KOPT-K1 (cell line): ENCODE measurements around the gene TBCD.

Experiments used
- H3K27ac ChIP-seq: fragments of 200-600 bp; sonication (generic); 2 replicates; pipeline ENCODE4 v1.5.1; 2016; ENCODE audit warnings: antibody characterized with exemption, mild to moderate bottlenecking, low read depth, low read length; ENCODE audit not compliant: poor library complexity, severe bottlenecking
- H3K36me3 ChIP-seq: fragments of 200-600 bp; sonication (generic); 2 replicates; pipeline ENCODE4 v1.5.1; 2017; ENCODE audit warnings: antibody characterized with exemption, mild to moderate bottlenecking, low read length, moderate library complexity; ENCODE audit not compliant: insufficient read depth
- H3K9me3 ChIP-seq: fragments of 200-600 bp; sonication (generic); 2 replicates; pipeline ENCODE4 v1.5.1; 2017; ENCODE audit warnings: antibody characterized with exemption, low read length, mild to moderate bottlenecking; ENCODE audit not compliant: insufficient read depth, poor library complexity, severe bottlenecking

The TBCD gene

DNA sequence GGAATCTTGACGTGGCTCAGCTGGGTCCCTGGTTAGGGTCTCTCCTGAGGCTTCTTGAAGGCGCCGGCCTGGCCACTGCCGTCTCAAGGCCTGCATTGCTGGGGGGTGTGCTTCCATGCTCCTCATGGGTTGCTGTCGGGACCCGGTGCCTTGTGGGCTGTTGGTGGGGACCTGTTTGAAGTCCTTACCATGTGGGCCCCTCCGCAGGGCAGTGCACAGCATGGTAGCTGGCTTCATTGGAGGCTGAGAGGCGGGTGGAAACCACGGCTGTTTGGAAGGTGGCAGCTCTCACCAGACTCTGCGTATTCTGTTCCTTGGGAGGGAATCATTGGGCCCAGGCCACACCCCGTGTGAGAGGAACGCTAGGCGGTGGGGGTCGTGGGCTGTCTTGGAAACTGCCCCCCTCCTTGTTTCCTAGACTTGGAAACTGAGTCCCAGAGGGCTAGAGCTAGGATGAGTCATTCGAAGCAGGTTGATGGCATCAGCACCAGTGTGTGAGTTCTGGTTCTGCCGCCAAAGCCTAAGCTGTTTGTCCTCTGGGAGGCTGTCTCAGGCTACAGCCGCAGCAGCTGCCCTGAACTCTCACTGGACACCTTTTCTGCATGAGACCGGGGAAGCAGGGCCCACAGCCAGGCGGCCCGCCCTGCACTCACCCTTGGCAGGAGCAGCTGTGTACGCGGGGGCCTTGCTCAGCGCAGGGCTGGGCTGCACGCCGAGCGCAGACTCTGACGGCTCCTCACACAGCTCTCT, 52.8 kb downstream of the TBCD start:
- peaks cover 69% of the 10 kb centered on the region for H3K36me3 ChIP-seq
- peaks cover 9% of the 10 kb centered on the region for H3K9me3 ChIP-seq
- no peak overlapping the region for H3K27ac ChIP-seq

- no peak overlapping the region for H3K27ac ChIP-seq
- H3K36me3 ChIP-seq: peaks cover 69% of the 10 kb centered on the region
- H3K9me3 ChIP-seq: peaks cover 9% of the 10 kb centered on the region
These were observed 53.4 kb downstream of the TBCD start for GRCh38 chr17:82805254-82805653.

- peaks cover 69% of the 10 kb centered on the region for H3K36me3 ChIP-seq
- H3K27ac ChIP-seq: no peak overlapping the region
- peaks cover 9% of the 10 kb centered on the region for H3K9me3 ChIP-seq
These were observed 54.0 kb downstream of the TBCD start for GRCh38 chr17:82805823-82806222.

- Histone ChIP-seq H3K9me3 (peaks cover 2% of the 10 kb centered on the region), H3K36me3 (peaks cover 69% of the 10 kb centered on the region), H3K27ac (no peak overlapping the region)
These were observed 54.8 kb downstream of the TBCD start for GRCh38 chr17:82806645-82807044.

GRCh38 chr17:82807101-82807500, 55.2 kb downstream of the TBCD start:
- Histone ChIP-seq H3K9me3 (no peaks in the 10 kb centered on the region), H3K27ac (no peak overlapping the region), H3K36me3 (peaks cover 72% of the 10 kb centered on the region)

GRCh38 chr17:82807562-82807961, 55.7 kb downstream of the TBCD start:
- Histone ChIP-seq H3K9me3 (no peaks in the 10 kb centered on the region), H3K36me3 (peaks cover 76% of the 10 kb centered on the region), H3K27ac (no peak overlapping the region)

DNA sequence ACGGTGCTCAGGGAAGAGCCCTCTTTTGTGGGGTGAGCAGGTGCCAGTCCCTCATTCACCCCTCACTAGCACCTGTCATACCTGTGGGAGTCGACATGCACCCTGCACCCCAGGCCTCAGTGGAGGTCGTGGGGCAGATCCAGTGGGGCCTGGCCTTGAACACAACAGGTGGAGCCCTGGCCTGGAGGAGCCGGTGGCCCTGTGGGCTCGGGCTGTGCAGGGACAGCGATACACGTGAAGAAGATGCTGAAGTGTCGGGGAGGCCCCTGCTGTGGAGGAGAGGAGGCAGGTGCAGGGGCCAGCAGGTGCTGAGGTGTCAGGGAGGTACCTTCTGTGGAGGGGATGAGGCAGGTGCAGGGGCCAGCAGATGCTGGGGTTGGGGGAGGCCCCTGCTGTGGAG, 56.1 kb downstream of the TBCD start:
- H3K9me3 ChIP-seq: no peaks in the 10 kb centered on the region
- H3K27ac ChIP-seq: no peak overlapping the region
- peaks cover 81% of the 10 kb centered on the region for H3K36me3 ChIP-seq

DNA sequence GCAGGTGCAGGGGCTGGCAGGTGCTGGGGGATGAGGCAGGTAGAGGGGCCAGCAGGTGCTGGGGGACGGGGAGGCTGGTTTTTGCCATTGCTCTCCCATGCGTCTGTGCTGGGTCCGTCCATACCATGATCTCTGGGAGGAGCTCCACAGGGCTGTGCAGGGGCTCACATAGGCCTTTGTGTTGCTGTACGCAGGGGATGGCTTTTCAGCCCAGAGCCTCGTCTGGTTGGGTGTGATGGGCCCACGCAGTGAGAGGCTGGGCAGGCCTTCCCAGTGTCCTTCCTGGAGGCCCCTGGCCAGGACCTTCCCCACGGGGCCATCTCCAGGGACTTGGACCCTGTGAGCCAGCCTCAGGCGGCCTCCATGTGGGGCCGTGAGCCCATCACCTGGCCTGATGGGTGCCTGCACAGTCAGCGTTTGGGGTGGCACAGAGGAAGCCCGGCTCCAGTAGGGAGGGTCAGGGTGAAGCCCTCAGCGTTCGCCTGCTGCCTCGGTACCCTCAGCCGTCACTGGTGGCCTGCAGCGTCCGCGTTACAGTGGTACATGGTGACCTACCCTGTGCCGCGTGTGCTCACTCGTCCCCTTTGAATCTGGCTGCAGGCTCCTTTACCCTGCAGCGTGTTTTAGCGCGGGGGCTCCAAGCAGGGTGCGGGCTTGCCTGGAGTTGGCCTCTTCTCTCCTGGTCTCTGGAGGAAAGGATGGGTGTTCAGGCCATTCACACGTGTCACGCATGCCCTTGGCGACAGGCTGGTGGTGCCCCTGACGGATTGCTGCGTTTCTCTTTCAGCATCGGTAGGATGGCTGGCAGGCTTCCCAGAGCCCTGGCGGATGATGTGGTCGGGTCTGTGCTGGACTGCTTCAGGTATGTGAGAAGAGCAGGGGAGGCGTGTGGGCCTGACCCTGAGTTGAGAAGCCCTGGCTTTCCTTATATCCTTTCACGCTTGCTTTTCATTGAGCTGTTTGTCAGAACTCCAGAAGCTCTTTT, 57.3 kb downstream of the TBCD start:
- H3K36me3 ChIP-seq: peaks cover 93% of the 10 kb centered on the region
- H3K9me3 ChIP-seq: no peaks in the 10 kb centered on the region
- no peak overlapping the region for H3K27ac ChIP-seq

- Histone ChIP-seq H3K9me3 (no peaks in the 10 kb centered on the region), H3K36me3 (peaks cover 98% of the 10 kb centered on the region), H3K27ac (no peak overlapping the region)
These were observed 59.0 kb downstream of the TBCD start for GRCh38 chr17:82810644-82811430.

GRCh38 chr17:82812058-82812457, 60.2 kb downstream of the TBCD start:
- peaks cover 97% of the 10 kb centered on the region for H3K36me3 ChIP-seq
- H3K27ac ChIP-seq: peak overlapping the region; percentile 13
- H3K9me3 ChIP-seq: no peaks in the 10 kb centered on the region

DNA sequence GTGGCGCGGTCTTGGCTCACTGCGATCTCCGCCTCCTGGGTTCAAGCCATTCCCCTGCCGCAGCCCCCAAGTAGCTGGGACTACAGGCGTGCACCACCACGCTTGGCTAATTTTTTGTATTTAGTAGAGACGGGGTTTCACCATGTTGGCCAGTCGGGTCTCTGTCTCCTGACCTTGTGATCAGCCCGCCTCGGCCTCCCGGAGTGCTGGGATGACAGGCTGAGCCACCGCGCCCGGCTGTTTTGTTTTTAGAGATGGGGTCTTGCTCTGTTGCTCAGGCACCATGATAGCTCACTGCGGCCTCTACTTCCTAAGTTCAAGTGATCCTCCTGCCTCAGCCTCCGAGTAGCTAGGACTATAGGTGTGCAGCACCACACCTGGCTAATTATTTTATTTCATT, 60.7 kb downstream of the TBCD start:
- Histone ChIP-seq H3K9me3 (no peaks in the 10 kb centered on the region), H3K27ac (no peak overlapping the region), H3K36me3 (peaks cover 97% of the 10 kb centered on the region)

GRCh38 chr17:82813299-82814051, 61.6 kb downstream of the TBCD start:
- no peak overlapping the region for H3K27ac ChIP-seq
- peaks cover 99% of the 10 kb centered on the region for H3K36me3 ChIP-seq
- H3K9me3 ChIP-seq: no peaks in the 10 kb centered on the region

GRCh38 chr17:82814834-82815233, 63.0 kb downstream of the TBCD start:
- Histone ChIP-seq H3K27ac (no peak overlapping the region), H3K9me3 (peaks cover 8% of the 10 kb centered on the region), H3K36me3 (peaks cover 99% of the 10 kb centered on the region)

GRCh38 chr17:82815354-82815753, 63.5 kb downstream of the TBCD start:
- peaks cover 99% of the 10 kb centered on the region for H3K36me3 ChIP-seq
- H3K27ac ChIP-seq: no peak overlapping the region
- peaks cover 13% of the 10 kb centered on the region for H3K9me3 ChIP-seq
